Panc1 (cell line): ENCODE data around the gene FOXI2.

Experiments used
- CTCF ChIP-seq: fragments of 450-650 bp; IDR thresholded peaks from 2 replicates; pipeline ENCODE4 v1.5.1; 2017; ENCODE audit warnings: mild to moderate bottlenecking
- POLR2AphosphoS5 ChIP-seq: IDR thresholded peaks from 2 replicates; pipeline ENCODE4 v1.6.1; 2012; ENCODE audit warnings: mild to moderate bottlenecking, low read depth, low read length, moderate library complexity
- REST ChIP-seq, 2 experiments: IDR thresholded peaks; 2 replicates each; pipeline ENCODE4 v1.6.1; 2011 to 2012; ENCODE audit warnings: low read depth in 2 of 2, control low read depth in 1 of 2, low read length in 1 of 2, mild to moderate bottlenecking in 1 of 2, moderate library complexity in 1 of 2; ENCODE audit not compliant: insufficient read depth in 1 of 2
- SIN3A ChIP-seq: IDR thresholded peaks from 2 replicates; pipeline ENCODE4 v1.6.1; 2012; ENCODE audit warnings: low read depth, mild to moderate bottlenecking, low read length, moderate library complexity, borderline replicate concordance; ENCODE audit not compliant: insufficient read depth
- TCF7L2 ChIP-seq: IDR thresholded peaks from 2 replicates; pipeline ENCODE4 v1.6.1; 2011; ENCODE audit warnings: mild to moderate bottlenecking, low read depth, low read length, inconsistent platforms

GRCh38 chr10:127781412-127781811, 44.4 kb downstream of the FOXI2 start:
- TF ChIP-seq CTCF (no peak), POLR2AphosphoS5 (no peak), SIN3A (no peak), REST (IDR thresholded peaks at IDR 0.05; ENCODE audit: insufficient read depth in 1 of 2, low read depth in 2 of 2, low read length in 1 of 2) (no peak), TCF7L2 (no peak)
